Tibial nerve (tissue), 4 donors: ENCODE results near the gene PTPRJ. TPM values are rescaled to one million over a fixed set of nuclear protein-coding genes. Genes with fewer than 3 reads are reported as not detected.

Experiments used
- DNase-seq, 2 donors: peaks; one replicate each; pipeline ENCODE4 v3.0.0-alpha.2; 2019; ENCODE audit warnings: low spot score in 2 of 2
- H3K27ac ChIP-seq, 4 donors: fragments of 200-600 bp; sonication (generic) in 3 of 4; one replicate each; pipeline ENCODE4 v1.5.1; 2017 to 2019; ENCODE audit warnings: mild to moderate bottlenecking in 1 of 4
- H3K27me3 ChIP-seq, 2 donors: fragments of 200-600 bp; sonication (generic) in 1 of 2; one replicate each; pipeline versions ENCODE4 v1.5.1 to v1.6.0; 2017 to 2019
- H3K36me3 ChIP-seq, 3 donors: fragments of 200-600 bp; sonication (generic); one replicate each; pipeline ENCODE4 v1.5.1; 2018 to 2019
- H3K4me1 ChIP-seq, 4 donors: fragments of 200-600 bp; sonication (generic) in 3 of 4; one replicate each; pipeline ENCODE4 v1.5.1; 2017 to 2019
- H3K4me3 ChIP-seq, 4 donors: fragments of 200-600 bp; sonication (generic) in 3 of 4; one replicate each; pipeline ENCODE4 v1.5.1; 2017 to 2019; ENCODE audit warnings: mild to moderate bottlenecking in 1 of 4, moderate library complexity in 1 of 4
- H3K9me3 ChIP-seq, 4 donors: fragments of 200-600 bp; sonication (generic) in 3 of 4; one replicate each; pipeline ENCODE4 v1.5.1; 2017 to 2019
- EP300 ChIP-seq, 2 donors: sonication (generic); formaldehyde crosslinking; IDR thresholded peaks; one replicate each; pipeline ENCODE4 v1.6.1; 2017; ENCODE audit warnings: antibody characterized with exemption in 2 of 2, mild to moderate bottlenecking in 1 of 2
- POLR2A ChIP-seq, 2 donors: fragments of 450-650 bp; IDR thresholded peaks; one replicate each; pipeline ENCODE4 v1.6.1; 2017; ENCODE audit warnings: antibody characterized with exemption in 2 of 2, mild to moderate bottlenecking in 2 of 2, moderate library complexity in 2 of 2
- WGBS, 2 donors: methylation state at CpG; one replicate each; pipeline ENCODE4 v1.1.5; 2018; 5-methylcytosine and 5-hydroxymethylcytosine counted together
- total RNA-seq, 4 donors: library from RNA; depleted of rRNA; stranded (reverse); fragments of >200 nt; gene quantifications; one replicate each; pipeline ENCODE4 v1.1.0, GENCODE V29; 2016
- TF ChIP-seq, protein P1 (sequence below), 5 experiments: fragments of 200-600 bp in 3 of 5; fragments of 450-650 bp in 2 of 5; sonication (generic) in 3 of 5; IDR thresholded peaks; one replicate each; pipeline ENCODE4 v1.5.1; 2016 to 2019; ENCODE audit warnings: antibody characterized with exemption in 5 of 5, mild to moderate bottlenecking in 3 of 5, moderate library complexity in 2 of 5

PTPRJ gene
- total RNA-seq, 4 donors from 2014 or later = 20.5 to 24.3 (median 22.3) TPM

DNA sequence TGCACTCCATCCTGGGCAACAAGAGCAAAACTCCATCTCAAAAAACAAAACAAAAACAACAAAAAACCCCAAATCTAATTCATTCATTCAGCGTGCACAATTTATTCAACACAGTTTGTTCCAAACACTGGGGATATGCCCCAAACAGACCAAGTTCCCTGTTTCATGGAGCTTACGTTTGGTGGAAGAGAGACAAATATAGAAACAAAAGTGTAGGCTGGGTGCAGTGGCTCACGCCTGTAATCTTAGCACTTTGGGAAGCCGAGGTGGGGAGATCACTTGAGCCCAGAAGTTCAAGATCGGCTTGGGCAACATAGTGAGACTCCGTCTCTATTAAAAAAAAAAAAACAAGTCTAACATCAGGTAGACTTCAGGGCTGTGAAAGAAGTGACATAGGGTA is 52.4 kb downstream of the PTPRJ start:
- 80 to 82% methylated on average over 6 of the region's 6 CpGs for WGBS, 2 donors
- Histone ChIP-seq H3K4me1 (peaks cover 0 to 98% (median 76%) of the 10 kb centered on the region in 4 donors), H3K9me3 (no peaks in the 10 kb centered on the region), H3K4me3 (no peak overlapping the region), H3K36me3 (no peaks in the 10 kb centered on the region), H3K27ac (peak overlapping the region in 3 of 4 donors; percentile 23 to 96 (median 92)), H3K27me3 (no peaks in the 10 kb centered on the region)
- DNase-seq = no peak
- no peak for TF ChIP-seq POLR2A (IDR thresholded peaks at IDR 0.05)
- TF ChIP-seq EP300 (IDR thresholded peaks at IDR 0.05) = no peak
- TF ChIP-seq, protein P1, sequence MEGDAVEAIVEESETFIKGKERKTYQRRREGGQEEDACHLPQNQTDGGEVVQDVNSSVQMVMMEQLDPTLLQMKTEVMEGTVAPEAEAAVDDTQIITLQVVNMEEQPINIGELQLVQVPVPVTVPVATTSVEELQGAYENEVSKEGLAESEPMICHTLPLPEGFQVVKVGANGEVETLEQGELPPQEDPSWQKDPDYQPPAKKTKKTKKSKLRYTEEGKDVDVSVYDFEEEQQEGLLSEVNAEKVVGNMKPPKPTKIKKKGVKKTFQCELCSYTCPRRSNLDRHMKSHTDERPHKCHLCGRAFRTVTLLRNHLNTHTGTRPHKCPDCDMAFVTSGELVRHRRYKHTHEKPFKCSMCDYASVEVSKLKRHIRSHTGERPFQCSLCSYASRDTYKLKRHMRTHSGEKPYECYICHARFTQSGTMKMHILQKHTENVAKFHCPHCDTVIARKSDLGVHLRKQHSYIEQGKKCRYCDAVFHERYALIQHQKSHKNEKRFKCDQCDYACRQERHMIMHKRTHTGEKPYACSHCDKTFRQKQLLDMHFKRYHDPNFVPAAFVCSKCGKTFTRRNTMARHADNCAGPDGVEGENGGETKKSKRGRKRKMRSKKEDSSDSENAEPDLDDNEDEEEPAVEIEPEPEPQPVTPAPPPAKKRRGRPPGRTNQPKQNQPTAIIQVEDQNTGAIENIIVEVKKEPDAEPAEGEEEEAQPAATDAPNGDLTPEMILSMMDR (IDR thresholded peaks at IDR 0.05) = no peak

DNA sequence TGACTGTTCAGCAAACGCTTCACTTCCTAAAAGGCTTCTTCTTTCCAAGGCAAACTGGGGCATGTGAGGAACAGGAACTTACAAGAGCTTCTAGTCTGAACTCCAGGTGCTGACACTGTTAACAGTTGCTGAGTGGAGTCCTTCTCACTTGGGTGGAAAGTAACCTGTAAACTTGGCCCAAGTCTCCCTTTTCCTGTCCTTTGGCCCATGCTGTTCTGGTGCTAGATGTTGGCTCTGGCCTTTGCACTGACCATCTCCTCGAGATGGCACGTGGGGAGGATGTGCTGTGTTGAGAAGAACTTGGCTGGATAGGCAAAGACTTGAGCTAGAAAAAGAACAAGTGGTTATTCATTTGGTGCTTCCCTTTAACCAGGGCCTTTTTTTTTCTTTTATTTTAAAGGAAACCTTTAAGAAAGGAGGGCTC is 53.6 kb downstream of the PTPRJ start:
- H3K27ac ChIP-seq = peak overlapping the region in 3 of 4 donors; percentile 74 to 96 (median 92)
- H3K27me3 ChIP-seq = no peaks in the 10 kb centered on the region
- no peaks in the 10 kb centered on the region for H3K36me3 ChIP-seq
- 44% methylated on average over 3 of the region's 3 CpGs for WGBS, 2 donors
- H3K4me3 ChIP-seq = no peak overlapping the region
- no peak for DNase-seq
- H3K9me3 ChIP-seq = no peaks in the 10 kb centered on the region
- no peak for TF ChIP-seq POLR2A (IDR thresholded peaks at IDR 0.05)
- TF ChIP-seq EP300 (IDR thresholded peaks at IDR 0.05) = peak in 1 of 2 donors; percentile 36
- TF ChIP-seq, protein P1 (IDR thresholded peaks at IDR 0.05) = no peak
- peaks cover 0 to 97% (median 67%) of the 10 kb centered on the region in 4 donors for H3K4me1 ChIP-seq

DNA sequence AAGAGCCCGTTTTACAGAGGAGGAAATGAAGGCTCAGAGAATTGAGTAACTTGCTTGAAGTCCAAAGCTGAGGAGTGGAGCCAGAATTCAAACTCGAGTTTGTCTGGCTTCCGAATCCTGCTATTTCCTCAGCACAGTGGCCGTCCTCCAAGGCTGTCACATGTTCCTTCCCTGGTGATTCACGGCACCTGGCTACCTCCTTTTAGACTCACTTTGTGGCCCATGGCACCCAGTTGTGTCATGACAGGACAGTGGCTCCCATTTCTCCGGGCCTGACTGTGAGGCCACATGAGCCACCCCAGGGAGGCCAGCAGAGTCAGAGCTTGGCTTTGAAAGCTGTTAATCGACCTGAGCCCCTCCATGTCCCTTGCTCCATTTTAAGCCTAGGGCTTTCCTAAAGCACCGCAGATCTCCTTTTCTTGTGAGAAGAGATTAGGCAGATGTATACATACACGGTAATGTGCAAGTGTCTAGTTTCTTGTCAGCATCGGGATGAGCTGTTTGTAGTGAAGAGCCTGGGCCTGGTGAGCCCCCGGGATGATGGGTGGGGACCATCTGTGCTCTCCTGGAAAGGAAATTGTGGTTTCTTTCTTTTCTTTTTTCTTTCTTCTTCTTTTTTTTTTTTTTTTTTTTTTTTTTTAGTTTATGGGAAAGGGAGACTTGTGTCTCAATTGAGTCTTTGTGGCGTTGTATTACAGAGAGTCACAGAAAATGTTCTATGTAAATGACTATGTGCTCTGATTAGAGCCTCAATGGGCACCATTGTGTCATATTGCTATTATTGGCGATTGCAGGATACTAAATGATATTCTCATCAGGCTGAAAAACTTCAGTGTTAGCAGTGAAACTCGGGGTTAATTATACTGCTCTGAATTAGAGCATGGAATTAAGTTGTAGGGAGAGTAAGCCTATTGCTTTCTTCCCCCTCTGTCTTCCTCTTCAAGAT is 54.8 kb downstream of the PTPRJ start:
- no peaks in the 10 kb centered on the region for H3K27me3 ChIP-seq
- H3K36me3 ChIP-seq = no peaks in the 10 kb centered on the region
- peaks cover 0 to 96% (median 58%) of the 10 kb centered on the region in 4 donors for H3K4me1 ChIP-seq
- H3K4me3 ChIP-seq = no peak overlapping the region
- H3K27ac ChIP-seq = peak overlapping the region; percentile 68 to 96 (median 83)
- peak; percentile 72 to 82 for DNase-seq
- H3K9me3 ChIP-seq = no peaks in the 10 kb centered on the region
- 37 to 38% methylated on average over 14 of the region's 14 CpGs for WGBS, 2 donors
- TF ChIP-seq EP300 (IDR thresholded peaks at IDR 0.05) (peak in 1 of 2 donors; percentile 64), POLR2A (IDR thresholded peaks at IDR 0.05) (no peak)

DNA sequence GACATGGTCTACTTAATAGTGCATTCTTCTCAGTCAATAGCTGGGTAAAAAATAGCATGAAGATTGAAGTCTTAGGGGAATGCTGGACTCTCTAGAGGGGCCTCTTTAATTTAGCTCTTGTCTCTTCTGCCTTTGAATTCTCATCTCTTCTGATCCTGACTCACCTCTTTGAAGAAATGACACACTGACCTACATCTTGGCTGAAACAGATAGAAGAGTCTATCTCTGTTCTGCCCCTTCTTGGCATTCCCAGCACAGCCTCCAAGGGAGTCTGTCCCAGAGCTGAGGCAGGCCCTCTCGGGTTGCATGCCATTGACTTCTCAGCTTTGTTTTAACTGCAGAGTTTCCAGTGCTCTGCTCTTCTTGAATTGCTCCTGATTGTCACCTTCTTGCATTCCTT is 55.7 kb downstream of the PTPRJ start:
- Histone ChIP-seq H3K9me3 (no peaks in the 10 kb centered on the region), H3K27ac (peak overlapping the region; percentile 42 to 96 (median 80)), H3K27me3 (no peaks in the 10 kb centered on the region), H3K4me1 (peaks cover 0 to 91% (median 52%) of the 10 kb centered on the region in 4 donors), H3K36me3 (no peaks in the 10 kb centered on the region), H3K4me3 (no peak overlapping the region)
- 18% methylated on average over 1 of the region's 1 CpG for WGBS, 2 donors
- TF ChIP-seq, protein P1 (IDR thresholded peaks at IDR 0.05) = no peak
- TF ChIP-seq EP300 (IDR thresholded peaks at IDR 0.05) (no peak), POLR2A (IDR thresholded peaks at IDR 0.05) (no peak)
- no peak for DNase-seq

DNA sequence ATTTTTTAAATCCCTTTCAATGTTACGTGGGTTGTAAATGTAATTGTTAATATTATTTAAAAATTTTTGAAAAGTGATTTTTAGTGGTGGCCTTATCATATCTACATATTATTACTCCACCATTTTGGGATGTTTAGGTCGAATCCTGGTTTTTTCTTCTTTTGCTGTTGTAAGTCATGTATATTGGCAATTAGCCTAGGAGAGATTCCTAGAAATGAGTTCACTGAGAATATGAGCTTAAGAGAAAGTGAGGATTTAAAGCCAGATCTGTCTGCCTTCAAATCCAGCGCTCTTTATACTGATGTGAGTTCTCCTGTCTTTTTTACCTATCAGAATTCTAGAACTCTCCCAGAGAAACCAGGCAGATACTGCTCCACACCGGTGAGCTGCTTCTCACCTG is 56.1 kb downstream of the PTPRJ start:
- Histone ChIP-seq H3K36me3 (no peaks in the 10 kb centered on the region), H3K27me3 (no peaks in the 10 kb centered on the region), H3K4me1 (peaks cover 0 to 91% (median 49%) of the 10 kb centered on the region in 4 donors), H3K4me3 (no peak overlapping the region), H3K9me3 (no peaks in the 10 kb centered on the region), H3K27ac (peak overlapping the region; percentile 42 to 96 (median 80))
- DNase-seq = no peak
- TF ChIP-seq, protein P1 (IDR thresholded peaks at IDR 0.05) = no peak
- TF ChIP-seq EP300 (IDR thresholded peaks at IDR 0.05) (no peak), POLR2A (IDR thresholded peaks at IDR 0.05) (no peak)
- 55% methylated on average over 4 of the region's 4 CpGs for WGBS, 2 donors
